SK-N-DZ (cell line): ENCODE results near the gene FAM124B.
"Not testable (repeated sequence)": the region's sequence is repeated elsewhere in the genome, so short reads cannot be mapped to it uniquely, and the experiment has no call there.

Experiments used
- DNase-seq: peaks from one replicate; pipeline ENCODE4 v3.0.0-alpha.2; 2015; ENCODE audit warnings: low spot score

FAM124B gene

DNA sequence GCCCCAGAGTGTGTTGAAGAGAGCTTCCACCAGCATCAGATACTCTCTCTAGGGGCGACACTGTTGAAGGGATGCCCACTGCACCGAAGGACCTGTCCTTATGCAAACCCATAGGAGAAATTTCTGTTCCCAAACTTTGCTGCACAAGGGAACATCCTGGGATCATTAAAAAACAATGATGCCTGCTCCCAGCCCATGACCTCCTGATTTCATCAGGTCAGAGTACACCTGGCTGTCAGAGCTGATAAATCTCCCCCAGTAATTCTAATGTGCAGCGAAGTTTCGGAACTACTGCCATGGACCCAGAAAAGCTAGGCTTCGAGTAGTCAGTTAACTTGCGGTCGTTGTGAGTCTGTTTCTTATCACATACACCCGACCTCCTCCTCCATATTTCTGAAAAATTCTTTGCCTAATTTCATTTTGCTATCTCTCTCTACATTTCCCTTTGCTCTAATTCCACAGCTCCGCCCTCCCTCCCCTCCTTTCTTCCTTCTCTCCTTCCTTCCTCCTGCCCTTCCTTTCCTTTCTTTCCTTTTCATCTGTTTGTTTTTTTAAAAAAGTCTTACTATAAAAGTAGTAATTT, 18.8 kb downstream of the FAM124B start:
- peak; percentile 55 for DNase-seq

DNA sequence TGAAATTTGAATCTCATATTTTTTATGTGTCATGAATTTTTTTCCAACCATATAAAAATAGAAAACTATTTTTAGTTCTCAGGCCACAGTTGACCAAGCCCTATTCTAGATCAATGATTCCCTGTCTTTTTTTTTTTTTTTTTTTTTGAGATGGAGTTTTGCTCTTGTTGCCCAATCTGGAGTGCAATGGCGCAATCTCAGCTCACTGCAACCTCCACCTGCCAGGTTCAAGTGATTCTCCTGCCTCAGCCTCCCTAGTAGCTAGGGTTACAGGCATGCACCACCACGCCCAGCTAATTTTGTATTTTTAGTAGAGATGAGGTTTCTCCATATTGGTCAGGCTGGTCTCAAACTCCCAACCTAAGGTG, 19.6 kb downstream of the FAM124B start:
- not testable (repeated sequence) for DNase-seq

DNA sequence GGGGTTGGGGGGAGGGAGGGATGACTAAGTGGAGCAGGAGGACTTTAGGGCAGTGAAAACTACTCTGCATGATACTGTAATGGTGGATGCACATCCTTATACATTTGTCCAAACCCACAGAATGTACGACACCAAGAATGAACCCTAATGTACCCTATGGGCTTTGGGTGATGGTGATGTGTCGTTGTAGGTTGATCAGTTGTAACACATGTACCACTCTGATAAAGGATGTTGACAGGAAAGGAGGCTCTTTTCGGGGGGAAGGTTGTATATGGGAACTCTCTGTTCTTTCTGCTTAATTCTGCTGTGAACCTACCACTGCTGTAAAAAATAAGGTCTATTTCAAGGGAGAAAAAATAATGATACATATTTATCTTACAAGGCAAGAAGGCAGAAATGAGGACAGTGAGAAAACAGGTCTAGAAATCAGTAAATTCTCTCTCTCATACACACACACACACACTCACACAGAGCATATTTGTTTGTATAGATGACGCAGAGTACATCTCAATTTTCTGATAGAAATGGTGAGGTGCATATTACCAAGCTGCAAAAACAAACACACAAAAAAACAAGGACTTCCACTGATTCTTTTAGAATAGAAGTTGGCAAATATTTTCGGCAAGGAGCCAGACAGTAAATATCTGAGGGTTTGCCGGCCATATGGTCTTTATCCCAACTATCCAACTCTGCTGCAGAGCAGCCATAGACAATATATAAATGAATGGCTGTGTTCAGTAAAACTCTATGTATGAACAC, 20.2 kb downstream of the FAM124B start:
- no peak for DNase-seq

DNA sequence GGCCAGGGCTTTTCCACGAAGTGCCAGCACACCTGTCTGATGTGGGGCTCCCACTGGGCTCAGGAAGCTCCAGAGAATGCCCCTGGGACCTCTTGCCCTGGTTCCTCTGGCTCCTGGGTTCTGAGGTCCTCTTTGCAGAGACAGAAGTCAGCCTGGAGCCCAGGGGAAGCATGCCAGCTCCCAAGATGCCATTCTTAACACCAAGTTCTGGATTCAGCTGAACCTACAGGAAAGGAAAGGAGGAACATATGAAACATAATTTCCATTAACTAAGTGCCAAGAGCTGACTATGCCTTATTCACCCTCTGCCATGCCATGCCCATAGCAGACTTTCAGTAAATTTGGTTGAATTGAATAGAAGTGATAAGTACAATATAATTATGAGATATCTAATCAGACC, 21.9 kb downstream of the FAM124B start:
- no peak for DNase-seq

DNA sequence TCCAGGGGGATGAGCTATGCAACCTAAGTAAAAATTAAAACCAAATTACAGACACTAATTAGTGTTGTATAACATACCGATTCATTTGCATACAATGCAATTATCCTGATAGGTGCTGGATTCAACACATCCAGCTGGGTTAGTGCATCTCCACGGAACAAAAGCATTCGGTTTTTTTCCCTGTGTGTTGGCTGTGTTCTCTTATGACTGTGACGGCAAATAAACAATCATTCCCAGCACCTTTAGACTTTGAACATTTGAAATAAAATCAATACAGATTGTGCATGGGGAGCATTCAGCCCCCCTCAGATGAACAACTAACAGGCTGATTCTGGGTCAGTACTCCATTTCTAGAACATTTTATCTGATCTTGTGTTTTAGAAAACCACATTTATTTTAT, 22.7 kb downstream of the FAM124B start:
- DNase-seq = no peak

DNA sequence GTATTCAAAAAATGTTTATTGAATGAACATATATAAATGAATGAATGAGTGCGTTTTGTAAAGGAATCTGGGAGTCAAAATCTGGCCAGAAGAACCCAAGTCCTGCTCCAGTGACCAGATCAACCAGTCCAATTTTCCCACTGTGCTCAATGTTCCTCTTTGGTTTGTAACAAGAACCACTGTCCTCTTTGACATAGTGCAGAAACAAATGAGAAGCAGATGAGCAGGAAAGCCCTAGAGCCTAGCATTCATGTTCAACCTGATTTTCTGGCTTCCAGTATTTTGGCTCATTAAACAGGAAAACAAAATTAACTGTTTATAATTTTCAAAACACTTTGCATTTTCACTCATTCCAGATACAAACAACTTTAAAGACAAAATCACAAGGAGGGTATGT, 23.2 kb downstream of the FAM124B start:
- no peak for DNase-seq

DNA sequence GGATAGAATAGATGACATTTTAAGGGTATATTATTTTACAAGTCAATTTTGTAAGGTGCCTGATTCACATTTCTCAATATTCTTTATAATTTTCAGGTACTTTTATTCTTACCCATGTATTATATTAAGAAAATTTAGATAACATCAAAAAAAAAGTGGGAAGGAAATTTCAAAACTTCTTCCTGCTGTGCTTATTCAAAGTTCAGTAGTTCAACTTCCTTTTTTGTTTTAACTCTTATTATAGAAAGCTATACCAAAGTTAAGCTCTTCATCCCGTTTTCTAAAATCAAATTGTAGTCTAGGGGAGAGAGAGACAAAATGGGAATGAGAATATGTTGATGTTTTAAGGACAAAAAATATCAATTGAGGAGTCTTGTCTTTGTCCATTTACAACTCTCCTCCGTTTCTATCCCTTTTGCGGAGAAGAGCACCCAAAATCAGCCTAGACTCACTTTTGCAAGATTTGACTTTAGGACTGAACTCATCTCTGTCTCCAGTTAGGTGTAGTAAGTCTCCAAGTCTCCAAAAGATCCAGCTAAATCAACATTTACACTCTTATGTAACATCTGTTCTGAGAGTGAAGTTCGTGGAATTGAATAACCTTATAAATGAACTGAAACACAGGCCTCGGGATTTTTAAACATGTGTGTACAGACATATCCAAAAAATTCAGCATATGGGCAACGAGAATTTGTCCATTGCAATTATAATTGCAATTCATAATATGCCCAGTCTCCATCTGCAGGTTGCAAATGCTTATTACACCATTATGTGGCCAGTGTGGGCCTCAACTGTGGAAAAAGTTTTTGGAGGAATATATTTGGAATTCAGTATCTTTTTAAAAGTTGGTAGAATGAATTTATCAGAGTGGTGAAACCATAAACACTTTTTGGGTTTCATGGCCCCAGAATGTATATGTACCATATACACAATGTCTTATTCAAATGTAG, 23.9 kb downstream of the FAM124B start:
- no peak for DNase-seq

DNA sequence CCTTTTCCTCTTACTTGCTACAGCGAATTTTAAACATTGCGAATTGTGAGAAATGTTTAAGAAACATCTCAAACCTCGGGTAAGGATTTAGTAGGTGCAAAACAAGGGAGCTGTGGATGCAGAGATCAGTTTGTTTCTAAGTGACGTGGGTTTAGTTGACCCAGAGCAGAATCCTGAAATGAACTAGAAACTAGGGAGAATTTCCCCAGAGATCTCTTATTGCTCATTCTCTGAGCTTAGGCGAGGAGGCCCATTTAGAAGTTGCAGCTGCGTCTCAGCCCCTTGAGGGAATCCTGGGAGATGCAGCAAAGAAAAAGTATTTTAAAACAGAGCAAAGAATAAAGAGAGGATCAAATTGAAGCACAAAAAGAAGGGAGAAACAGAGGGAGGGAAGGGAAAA, 29.3 kb downstream of the FAM124B start:
- no peak for DNase-seq

DNA sequence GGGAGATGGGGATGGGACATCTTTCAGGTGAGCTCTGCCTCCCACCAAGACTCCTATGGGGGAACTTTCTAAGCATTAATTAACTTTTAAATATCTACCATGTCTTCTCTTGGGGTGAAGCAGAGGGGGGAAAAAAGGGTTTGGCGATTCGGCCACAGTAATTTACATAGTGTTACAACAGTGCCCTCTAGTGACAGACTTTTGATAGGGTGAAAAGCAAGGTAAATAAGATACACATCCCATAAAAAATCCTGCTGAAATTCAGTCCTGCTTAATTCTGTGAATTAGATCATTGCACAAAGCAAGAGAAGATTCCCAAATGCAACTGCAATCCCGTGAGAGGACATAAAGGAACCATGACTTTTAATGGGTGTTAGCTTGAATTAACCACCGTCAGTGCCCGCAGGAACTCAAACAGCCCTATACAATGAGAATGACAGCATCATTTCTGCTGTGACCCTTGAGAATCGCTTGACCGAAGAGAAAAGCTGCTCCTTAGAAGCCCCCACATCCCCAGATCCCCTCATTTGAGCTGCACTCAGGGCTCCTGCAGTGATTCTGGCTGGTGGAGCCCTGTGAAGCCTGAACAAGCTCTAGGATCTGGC, 32.8 kb downstream of the FAM124B start:
- DNase-seq = peak; percentile 40

DNA sequence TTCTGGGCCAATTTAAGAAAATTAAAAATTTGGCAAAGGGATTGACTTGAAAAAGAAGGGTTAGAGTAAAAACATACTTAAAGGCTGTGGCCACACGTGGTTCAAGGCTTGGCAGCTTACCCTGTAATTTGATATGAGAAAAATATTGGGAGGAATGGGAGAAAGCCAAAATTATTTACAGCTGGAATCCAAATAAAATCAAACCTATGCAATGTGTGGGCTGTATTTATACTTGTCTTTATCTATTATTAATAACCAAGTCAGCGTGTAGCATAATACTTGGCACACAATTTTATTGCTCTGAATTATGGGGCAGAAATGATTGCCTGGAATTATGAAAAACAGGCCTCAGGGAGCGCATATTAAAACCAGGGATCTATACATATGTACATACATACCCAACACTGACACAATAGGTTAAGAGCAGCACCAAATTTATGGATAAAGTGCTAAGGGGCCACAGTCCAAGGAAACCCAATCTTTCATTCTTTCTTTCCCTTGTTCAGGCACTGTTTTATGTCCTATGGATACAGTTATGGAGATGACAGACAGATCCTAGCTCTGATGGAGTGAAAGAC, 35.6 kb downstream of the FAM124B start:
- no peak for DNase-seq

DNA sequence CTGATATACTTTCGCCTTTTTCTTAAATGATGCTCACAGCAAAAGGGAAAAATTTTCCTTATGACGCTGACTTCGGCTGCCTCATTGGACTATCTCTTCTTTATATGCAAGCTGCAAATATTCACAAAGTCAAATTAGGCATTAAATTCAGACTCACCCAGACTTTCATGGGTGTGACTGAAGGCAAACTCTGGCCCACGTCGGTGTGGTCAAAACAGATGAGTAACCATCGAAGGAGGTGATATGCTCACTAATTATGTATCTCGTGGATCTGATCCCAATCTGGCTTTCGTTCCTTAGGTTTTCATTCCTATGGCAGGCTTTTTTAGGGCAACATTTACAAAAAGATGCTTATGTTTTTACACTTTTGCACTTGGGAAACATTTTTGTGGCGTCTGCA, 36.6 kb downstream of the FAM124B start:
- DNase-seq = no peak

DNA sequence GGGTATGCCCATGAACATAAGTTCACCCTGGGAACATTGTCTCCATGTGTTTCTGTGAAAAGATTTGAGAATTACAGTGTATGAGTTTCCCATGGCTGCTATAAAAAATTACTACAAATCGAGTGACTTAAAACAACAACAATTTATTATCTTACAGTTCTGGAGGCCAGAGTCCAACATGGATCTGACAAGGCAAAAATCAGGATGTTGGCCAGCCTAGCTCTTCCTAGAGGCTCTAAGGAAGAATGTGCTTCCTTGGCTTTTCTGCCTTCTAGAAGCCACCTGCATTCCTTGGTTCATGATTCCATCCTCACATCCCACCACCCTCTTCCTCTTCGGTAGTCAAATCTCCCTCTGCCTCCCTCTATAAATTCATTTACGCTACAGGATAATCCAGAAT, 38.6 kb downstream of the FAM124B start:
- no peak for DNase-seq

DNA sequence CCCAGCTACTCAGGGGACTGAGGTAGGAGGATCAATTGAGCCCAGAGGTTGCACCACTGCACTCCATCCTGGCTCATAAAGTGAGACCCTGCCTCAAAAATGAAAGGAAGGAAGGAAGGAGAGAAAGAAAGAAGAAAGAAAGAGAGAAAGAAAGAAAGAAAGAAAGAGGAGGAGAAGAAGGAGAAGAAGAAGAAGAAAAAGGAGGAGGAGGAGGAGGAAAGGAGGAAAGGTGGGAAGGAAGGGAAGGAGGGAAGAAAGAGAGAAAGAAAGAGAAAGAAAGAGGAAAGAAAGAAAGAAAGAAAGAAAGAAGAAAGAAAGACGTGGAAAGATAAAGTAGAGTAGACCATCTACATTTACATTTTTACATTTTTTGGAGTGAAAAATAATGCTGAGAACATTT, 39.8 kb downstream of the FAM124B start:
- no peak for DNase-seq

DNA sequence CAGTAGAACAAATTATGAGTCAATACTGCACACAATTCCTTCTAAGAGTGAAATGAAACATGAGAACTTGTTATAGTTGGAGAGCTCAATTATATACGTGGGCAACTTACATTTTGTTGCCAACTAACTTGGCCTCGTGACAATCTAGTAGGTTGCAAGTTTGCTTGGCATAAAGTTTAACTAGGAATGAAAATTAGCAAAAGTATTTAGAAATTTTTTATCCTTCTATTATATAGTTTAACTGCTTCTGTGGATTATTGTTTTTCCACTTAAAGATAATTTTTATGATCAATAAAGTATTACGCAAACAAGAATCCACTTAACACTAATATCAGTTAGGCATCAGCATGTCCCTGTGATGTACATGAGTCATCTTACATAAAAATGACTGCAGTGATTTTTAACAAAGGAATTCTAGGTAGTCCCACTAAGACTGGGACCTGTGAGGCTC, 41.1 kb downstream of the FAM124B start:
- no peak for DNase-seq

DNA sequence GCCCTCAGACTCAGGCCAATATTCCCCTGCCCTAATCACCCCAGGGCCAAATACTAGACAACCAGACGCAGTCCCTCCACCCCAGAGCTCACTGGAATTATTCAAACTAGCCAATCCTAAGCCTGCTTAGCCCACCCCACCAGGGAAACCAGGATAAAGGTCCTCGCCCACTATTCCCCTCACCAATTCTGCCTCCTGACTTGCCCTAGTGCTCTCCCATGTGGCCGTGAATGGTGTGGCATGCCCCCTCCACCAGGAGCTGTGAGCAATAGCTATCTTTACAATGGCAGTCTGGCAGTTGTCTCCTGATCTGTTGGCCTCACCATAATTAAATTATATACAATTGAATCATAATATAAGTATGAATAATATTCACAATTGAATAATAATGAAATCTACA, 42.3 kb downstream of the FAM124B start:
- DNase-seq = peak; percentile 48

DNA sequence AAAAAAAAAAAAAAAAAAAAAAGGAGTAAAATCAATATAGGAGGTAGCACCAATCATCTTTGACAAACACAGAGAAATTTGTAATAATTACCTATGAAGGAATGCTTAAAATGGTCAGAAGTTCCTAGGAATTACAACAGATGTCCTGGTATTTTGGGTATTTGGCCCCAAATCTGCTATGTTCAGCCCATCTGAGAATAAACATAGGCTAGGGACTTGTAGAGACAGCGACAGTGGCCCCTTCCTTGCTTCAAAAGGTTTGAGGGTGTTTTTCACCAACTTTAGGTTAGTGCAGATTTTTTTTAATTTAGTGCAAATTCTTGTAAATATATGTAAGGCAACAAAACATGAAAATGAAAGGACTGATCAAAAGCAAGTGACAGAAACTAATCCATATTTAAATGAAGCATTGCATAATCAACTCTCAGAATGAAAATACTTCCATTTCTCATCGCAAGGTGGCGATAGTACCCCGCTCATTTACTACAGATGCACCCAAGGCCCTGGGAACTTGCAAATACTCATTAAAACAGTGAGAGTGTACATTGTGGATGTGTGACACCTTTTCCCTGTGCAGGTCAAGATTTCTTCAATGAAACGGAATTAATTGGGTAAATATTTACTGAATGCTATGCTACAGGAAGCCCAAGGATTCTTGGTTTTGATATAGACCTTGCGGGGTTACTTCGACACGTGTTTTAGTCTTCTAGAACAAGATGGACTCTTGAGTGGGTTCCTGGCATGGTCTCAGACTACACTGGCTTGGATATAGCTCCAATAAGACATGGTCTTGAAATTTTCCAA, 44.6 kb downstream of the FAM124B start:
- peak; percentile 56 for DNase-seq

DNA sequence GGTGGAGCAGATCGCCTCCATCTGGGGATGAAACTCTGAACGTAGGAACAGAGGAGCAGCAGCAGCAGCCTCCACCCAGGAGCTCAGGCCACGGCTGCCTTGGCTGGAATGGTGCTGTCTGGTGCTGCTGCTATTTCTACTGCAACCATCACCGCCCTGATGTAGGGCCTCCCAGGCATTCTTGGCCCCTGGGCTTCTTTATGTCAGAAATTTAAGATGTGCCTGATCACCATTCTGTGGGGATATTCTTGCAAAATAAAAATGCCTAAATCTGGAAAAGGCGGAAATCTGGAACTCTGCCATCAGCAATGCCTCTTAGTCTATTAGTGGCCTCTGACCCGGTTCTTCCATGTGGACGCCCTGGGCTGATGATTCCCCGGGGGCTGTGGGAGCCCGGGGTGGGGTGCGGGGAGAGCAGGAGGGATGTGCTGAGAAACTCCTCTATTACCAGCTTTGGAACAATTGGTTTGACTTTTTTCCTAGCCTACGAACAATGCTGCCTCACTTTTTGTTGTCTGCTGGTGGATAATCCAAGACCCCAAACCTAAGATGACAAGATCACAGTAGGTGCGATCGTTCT, 47.2 kb downstream of the FAM124B start:
- DNase-seq = no peak

DNA sequence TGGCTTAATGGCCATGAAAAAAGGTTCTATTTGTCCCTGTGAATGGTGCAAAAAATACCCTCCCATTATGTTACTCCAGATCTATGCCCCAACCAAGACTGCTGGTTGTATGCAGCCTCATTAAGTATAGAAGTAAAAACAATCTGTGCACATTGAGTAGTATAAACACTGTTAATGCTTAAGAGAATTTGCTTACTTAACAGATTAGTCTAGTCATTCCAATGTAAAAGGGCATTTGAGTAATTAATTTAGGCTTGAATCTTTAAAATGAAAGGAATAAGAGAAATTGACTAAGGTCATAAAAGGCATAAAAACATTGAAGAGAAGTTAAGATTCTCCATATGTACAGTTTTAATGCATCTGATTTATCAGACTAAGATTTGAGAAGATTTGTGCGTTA, 51.2 kb downstream of the FAM124B start:
- DNase-seq = no peak

DNA sequence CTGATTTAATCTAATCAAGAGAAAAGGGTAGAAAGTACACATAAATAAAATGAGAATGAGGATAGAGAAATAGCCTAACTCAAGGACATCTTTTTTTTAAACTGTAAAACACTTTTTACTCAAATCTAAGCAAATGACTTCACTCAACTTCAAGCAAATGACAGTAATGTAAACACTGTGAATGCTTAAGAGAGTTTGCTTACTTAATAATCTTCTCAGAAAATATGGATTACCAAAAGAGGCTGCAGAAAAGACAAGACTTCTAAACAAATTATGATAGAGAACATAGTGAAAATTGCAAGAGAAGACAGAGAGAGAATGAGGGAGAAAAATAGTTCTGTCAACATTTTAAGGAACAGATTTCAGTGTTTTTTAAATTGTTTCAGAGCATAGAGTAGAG, 52.5 kb downstream of the FAM124B start:
- no peak for DNase-seq
